OCI-LY1 (cell line): ENCODE results near the gene C17orf100.

Experiments used
- H2AFZ ChIP-seq: fragments of 200-600 bp; sonication (generic), shearing (Covaris generic); 2 replicates; pipeline ENCODE4 v1.6.0; 2014; ENCODE audit warnings: antibody characterized with exemption, mild to moderate bottlenecking, low read length
- H3F3A ChIP-seq: fragments of 200-600 bp; sonication (generic), shearing (Covaris generic); 2 replicates; pipeline ENCODE4 v1.6.0; 2014; ENCODE audit warnings: mild to moderate bottlenecking, antibody characterized with exemption, low read length, moderate library complexity; ENCODE audit not compliant: insufficient read depth
- H3K27ac ChIP-seq: fragments of 200-600 bp; sonication (generic); 2 replicates; pipeline ENCODE4 v1.5.1; 2014; ENCODE audit warnings: low read length, mixed run types, mild to moderate bottlenecking, low read depth; ENCODE audit not compliant: poor library complexity, severe bottlenecking
- H3K27me3 ChIP-seq: fragments of 200-600 bp; sonication (generic); 2 replicates; pipeline ENCODE4 v1.6.0; 2014; ENCODE audit warnings: antibody characterized with exemption, mild to moderate bottlenecking, low read length, moderate library complexity; ENCODE audit not compliant: insufficient read depth
- H3K36me3 ChIP-seq: fragments of 200-600 bp; sonication (generic); 2 replicates; pipeline ENCODE4 v1.6.1; 2014; ENCODE audit warnings: mild to moderate bottlenecking, antibody characterized with exemption, low read length, moderate library complexity, mixed read lengths; ENCODE audit not compliant: insufficient read depth
- H3K4me1 ChIP-seq: fragments of 200-600 bp; sonication (generic); 2 replicates; pipeline ENCODE4 v1.5.1; 2014; ENCODE audit warnings: mild to moderate bottlenecking, low read length, moderate library complexity; ENCODE audit not compliant: insufficient read depth, severe bottlenecking
- H3K4me2 ChIP-seq: fragments of 200-600 bp; sonication (generic), shearing (Covaris generic); 2 replicates; pipeline ENCODE4 v1.6.1; 2014; ENCODE audit warnings: low read length
- H3K4me3 ChIP-seq: fragments of 200-600 bp; sonication (generic); 2 replicates; pipeline ENCODE4 v1.5.1; 2014; ENCODE audit warnings: low read length, low read depth, mild to moderate bottlenecking, mixed read lengths; ENCODE audit not compliant: poor library complexity, severe bottlenecking
- H3K79me2 ChIP-seq: fragments of 200-600 bp; shearing (Covaris generic); 2 replicates; pipeline ENCODE4 v1.6.1; 2016; ENCODE audit warnings: mixed run types, low read length, mixed read lengths; ENCODE audit not compliant: insufficient read depth
- H3K9ac ChIP-seq: fragments of 200-600 bp; sonication (generic), shearing (Covaris generic); 2 replicates; pipeline ENCODE4 v1.6.1; 2014; ENCODE audit warnings: mild to moderate bottlenecking, low read length, mixed read lengths
- H3K9me2 ChIP-seq: fragments of 200-600 bp; sonication (generic), shearing (Covaris generic); 2 replicates; pipeline ENCODE4 v1.6.1; 2014; ENCODE audit warnings: low read depth, mild to moderate bottlenecking, low read length, mixed read lengths
- H3K9me3 ChIP-seq: fragments of 200-600 bp; shearing (Covaris generic); 2 replicates; pipeline ENCODE4 v1.6.1; 2014; ENCODE audit warnings: low read length, mixed read lengths
- H4K20me1 ChIP-seq: fragments of 200-600 bp; sonication (generic), shearing (Covaris generic); 2 replicates; pipeline ENCODE4 v1.6.0; 2016; ENCODE audit warnings: mild to moderate bottlenecking, low read length; ENCODE audit not compliant: insufficient read depth
- EZH2 ChIP-seq: fragments of 200-600 bp; sonication (generic), shearing (Covaris generic); IDR thresholded peaks from 2 replicates; pipeline ENCODE4 v1.8.0; 2017; ENCODE audit warnings: borderline replicate concordance, mixed run types, mild to moderate bottlenecking, antibody characterized with exemption, low read length, moderate library complexity, mixed read lengths
- TF ChIP-seq, protein P1 (sequence below): fragments of 200-600 bp; sonication (generic), shearing (Covaris generic); IDR thresholded peaks from 2 replicates; pipeline ENCODE4 v1.5.1; 2017; ENCODE audit warnings: mild to moderate bottlenecking, antibody characterized with exemption, low read length, moderate library complexity, mixed read lengths

The C17orf100 gene

DNA sequence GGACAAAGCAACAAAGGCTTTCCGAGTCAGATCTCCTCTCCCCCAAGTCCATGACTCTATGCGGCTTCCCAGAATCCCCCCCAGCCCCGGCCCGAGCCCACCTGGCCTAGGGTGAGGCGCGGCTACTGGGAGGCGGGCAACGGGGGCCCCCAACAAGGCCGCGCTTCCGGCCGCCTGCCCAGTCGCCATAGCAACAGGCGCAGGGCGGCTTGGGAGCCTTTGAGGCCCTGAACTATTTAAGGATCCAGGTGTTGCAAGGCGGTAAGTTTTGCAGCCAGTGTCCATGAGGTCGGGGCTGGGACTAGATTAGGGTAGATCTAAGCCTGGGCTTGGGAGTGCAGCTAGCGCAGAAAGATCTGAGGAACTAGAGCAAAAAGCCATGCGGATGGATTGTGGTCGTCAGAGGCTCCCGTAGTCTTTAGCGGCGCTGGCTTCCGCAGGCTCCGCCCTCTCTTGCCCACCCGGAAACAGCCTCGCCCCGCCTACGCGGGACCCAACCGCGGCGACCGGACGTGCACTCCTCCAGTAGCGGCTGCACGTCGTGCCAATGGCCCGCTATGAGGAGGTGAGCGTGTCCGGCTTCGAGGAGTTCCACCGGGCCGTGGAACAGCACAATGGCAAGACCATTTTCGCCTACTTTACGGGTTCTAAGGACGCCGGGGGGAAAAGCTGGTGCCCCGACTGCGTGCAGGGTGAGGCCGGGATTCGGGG is 10.9 kb upstream of the C17orf100 start, which contains the start of the genes KIAA0753 and TXNDC17:
KIAA0753 (minus strand) TSS at position 176 of the 711 bp plus-strand sequence. CDS start 5,608 bp downstream, outside the sequence.
TXNDC17 (plus strand) TSS at position 525 of the 711 bp plus-strand sequence; CDS start at position 548, 23 bp downstream.
- H4K20me1 ChIP-seq: no peaks in the 10 kb centered on the region
- H3K79me2 ChIP-seq: peaks cover 6% of the 10 kb centered on the region; the same call in 1 of the 2 replicates

DNA sequence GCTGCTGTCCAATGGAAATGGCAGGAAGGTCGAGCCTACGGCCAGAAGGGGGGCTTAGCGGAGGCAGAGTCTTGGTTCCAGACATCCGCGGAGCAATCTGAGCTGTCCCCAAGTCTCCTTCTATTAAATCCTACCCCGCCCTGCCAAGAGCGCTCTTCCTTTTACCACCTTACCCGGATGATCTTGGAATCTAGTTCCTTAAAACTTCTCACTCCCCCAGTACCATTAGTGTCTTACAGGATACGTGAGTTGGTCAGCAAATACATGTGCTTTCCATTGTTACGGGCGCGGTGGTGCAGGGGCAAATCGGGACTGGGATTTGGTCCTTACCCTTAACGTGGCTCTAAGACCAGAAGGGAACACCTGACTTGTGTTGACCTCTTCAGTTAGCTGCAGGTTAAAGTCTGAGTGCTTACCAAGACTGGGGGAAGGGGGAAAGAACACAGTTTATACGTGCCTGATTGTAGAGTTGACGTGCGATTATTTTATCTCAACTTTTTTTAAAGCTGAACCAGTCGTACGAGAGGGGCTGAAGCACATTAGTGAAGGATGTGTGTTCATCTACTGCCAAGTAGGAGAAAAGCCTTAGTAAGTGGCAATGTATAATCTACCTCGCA is 10.2 kb upstream of the C17orf100 start:
- no peaks in the 10 kb centered on the region for H3K9me3 ChIP-seq
- peaks cover 31% of the 10 kb centered on the region for H3K4me1 ChIP-seq
- H4K20me1 ChIP-seq: no peaks in the 10 kb centered on the region
- peaks cover 6% of the 10 kb centered on the region; the same call in 1 of the 2 replicates for H3K79me2 ChIP-seq
- H3K4me2 ChIP-seq: peak overlapping the region; percentile 98
- H2AFZ ChIP-seq: no peak overlapping the region
- TF ChIP-seq EZH2: no peak
- TF ChIP-seq, protein P1, sequence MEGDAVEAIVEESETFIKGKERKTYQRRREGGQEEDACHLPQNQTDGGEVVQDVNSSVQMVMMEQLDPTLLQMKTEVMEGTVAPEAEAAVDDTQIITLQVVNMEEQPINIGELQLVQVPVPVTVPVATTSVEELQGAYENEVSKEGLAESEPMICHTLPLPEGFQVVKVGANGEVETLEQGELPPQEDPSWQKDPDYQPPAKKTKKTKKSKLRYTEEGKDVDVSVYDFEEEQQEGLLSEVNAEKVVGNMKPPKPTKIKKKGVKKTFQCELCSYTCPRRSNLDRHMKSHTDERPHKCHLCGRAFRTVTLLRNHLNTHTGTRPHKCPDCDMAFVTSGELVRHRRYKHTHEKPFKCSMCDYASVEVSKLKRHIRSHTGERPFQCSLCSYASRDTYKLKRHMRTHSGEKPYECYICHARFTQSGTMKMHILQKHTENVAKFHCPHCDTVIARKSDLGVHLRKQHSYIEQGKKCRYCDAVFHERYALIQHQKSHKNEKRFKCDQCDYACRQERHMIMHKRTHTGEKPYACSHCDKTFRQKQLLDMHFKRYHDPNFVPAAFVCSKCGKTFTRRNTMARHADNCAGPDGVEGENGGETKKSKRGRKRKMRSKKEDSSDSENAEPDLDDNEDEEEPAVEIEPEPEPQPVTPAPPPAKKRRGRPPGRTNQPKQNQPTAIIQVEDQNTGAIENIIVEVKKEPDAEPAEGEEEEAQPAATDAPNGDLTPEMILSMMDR: no peak
- peak overlapping the region; percentile 88 for H3K4me3 ChIP-seq
- H3K27me3 ChIP-seq: no peaks in the 10 kb centered on the region
- H3K9ac ChIP-seq: peak overlapping the region; percentile 99
- peaks cover 44% of the 10 kb centered on the region for H3K36me3 ChIP-seq
- no peaks in the 10 kb centered on the region; the same call in 1 of the 2 replicates for H3F3A ChIP-seq
- H3K27ac ChIP-seq: peak overlapping the region; percentile 65
- H3K9me2 ChIP-seq: no peaks in the 10 kb centered on the region

More for the DNA sequence above, 10.9 kb upstream of the C17orf100 start, which contains the start of the genes KIAA0753 and TXNDC17:
- Histone ChIP-seq H3K9ac (peak within 1 kb of the TSS; percentile 99), H3K27me3 (no peaks in the 10 kb centered on the region), H3F3A (no peaks in the 10 kb centered on the region; the same call in 1 of the 2 replicates), H3K36me3 (peaks cover 38% of the 10 kb centered on the region), H2AFZ (no peak within 1 kb of the TSS), H3K4me3 (peak within 1 kb of the TSS; percentile 88), H3K27ac (peak within 1 kb of the TSS; percentile 65), H3K4me2 (peak within 1 kb of the TSS; percentile 98), H3K9me2 (no peaks in the 10 kb centered on the region), H3K4me1 (peaks cover 31% of the 10 kb centered on the region), H3K9me3 (no peaks in the 10 kb centered on the region)
- TF ChIP-seq, protein P1: no peak
- no peak for TF ChIP-seq EZH2

DNA sequence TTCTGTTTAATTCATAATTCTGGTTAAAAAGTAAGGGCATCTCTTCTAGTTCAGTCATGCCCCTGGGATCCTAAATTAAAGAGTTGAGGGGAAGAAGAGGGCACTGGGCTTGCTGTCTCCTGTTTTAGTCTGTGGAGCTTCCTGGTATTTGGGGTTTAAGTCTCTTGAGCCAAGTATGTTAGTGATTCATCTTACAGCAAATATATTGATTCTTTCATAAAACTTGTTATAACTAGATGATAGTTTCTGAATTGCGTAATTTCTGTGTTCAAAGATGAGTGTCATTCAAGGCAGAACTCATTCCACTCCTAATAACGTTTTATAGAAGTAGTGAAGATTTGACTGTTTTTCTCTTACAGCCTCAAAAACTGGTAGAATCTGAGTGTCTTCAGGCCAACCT is 9.0 kb upstream of the C17orf100 start:
- H3F3A ChIP-seq: no peaks in the 10 kb centered on the region; the same call in 1 of the 2 replicates
- H3K27ac ChIP-seq: no peak overlapping the region
- H2AFZ ChIP-seq: no peak overlapping the region
- no peaks in the 10 kb centered on the region for H3K27me3 ChIP-seq
- H3K79me2 ChIP-seq: peaks cover 6% of the 10 kb centered on the region; the same call in 1 of the 2 replicates
- H3K4me1 ChIP-seq: peaks cover 34% of the 10 kb centered on the region
- peak overlapping the region; percentile 98 for H3K4me2 ChIP-seq
- H4K20me1 ChIP-seq: no peaks in the 10 kb centered on the region
- peak overlapping the region; percentile 99; the same call in 1 of the 2 replicates for H3K9ac ChIP-seq
- no peaks in the 10 kb centered on the region for H3K9me3 ChIP-seq
- H3K36me3 ChIP-seq: peaks cover 49% of the 10 kb centered on the region
- no peaks in the 10 kb centered on the region for H3K9me2 ChIP-seq
- H3K4me3 ChIP-seq: peak overlapping the region; percentile 88
- TF ChIP-seq, protein P1: no peak
- no peak for TF ChIP-seq EZH2
